Nephron (organoid): ENCODE measurements around the gene KCNQ1.

ENCODE experiments used
- H3K27ac Mint-ChIP-seq, 3 experiments: 2 replicates each; pipeline ENCODE4 v1.8.0; 2020; ENCODE audit warnings: mixed read lengths in 3 of 3, mild to moderate bottlenecking in 2 of 3, moderate library complexity in 1 of 3
- H3K27me3 Mint-ChIP-seq: 2 replicates; pipeline ENCODE4 v1.8.0; 2021; ENCODE audit warnings: low read depth, mild to moderate bottlenecking, moderate library complexity, mixed read lengths
- H3K36me3 Mint-ChIP-seq: 2 replicates; pipeline ENCODE4 v1.8.0; 2020; ENCODE audit warnings: low read depth, mixed read lengths
- H3K4me1 Mint-ChIP-seq: 2 replicates; pipeline ENCODE4 v1.8.0; 2020; ENCODE audit warnings: mixed read lengths
- H3K4me3 Mint-ChIP-seq, 3 experiments: 2 replicates each; pipeline ENCODE4 v1.8.0; 2020; ENCODE audit warnings: mild to moderate bottlenecking in 3 of 3, mixed read lengths in 3 of 3, moderate library complexity in 2 of 3
- H3K9me3 Mint-ChIP-seq: 2 replicates; pipeline ENCODE4 v1.8.0; 2020; ENCODE audit warnings: mixed read lengths
- TF ChIP-seq, protein P1 (sequence below), 3 experiments: fragments of 200-600 bp; sonication (generic); IDR thresholded peaks; one replicate each; pipeline ENCODE4 v1.5.0; 2021; ENCODE audit warnings: antibody characterized with exemption in 3 of 3; ENCODE audit not compliant: unreplicated experiment in 3 of 3

KCNQ1 gene

DNA sequence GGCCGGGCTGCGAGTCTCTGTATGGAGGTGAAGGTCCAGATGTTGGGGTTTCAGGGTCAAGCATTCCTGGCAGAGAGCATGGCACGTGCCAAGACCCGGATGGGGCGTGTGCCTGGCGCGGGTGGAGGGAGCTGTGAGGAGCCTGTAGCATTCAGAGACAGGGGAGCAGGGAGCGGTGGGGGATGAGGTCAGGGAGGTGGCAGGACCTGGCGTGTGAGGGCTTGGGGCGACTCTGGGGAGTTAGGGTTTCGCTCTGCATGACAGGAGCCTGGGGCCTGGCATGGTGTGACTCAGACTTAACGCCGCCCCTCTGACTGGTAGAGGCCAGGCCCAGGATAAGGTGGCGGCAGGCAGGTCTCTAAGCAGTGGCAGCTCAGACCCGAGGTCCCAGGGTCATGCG lies 103.0 kb downstream of the KCNQ1 start:
- no peak overlapping the region for H3K4me3 Mint-ChIP-seq
- H3K4me1 Mint-ChIP-seq: peaks cover 16% of the 10 kb centered on the region
- peaks cover 15% of the 10 kb centered on the region for H3K9me3 Mint-ChIP-seq
- H3K27me3 Mint-ChIP-seq: peaks cover 4% of the 10 kb centered on the region
- TF ChIP-seq, protein P1, sequence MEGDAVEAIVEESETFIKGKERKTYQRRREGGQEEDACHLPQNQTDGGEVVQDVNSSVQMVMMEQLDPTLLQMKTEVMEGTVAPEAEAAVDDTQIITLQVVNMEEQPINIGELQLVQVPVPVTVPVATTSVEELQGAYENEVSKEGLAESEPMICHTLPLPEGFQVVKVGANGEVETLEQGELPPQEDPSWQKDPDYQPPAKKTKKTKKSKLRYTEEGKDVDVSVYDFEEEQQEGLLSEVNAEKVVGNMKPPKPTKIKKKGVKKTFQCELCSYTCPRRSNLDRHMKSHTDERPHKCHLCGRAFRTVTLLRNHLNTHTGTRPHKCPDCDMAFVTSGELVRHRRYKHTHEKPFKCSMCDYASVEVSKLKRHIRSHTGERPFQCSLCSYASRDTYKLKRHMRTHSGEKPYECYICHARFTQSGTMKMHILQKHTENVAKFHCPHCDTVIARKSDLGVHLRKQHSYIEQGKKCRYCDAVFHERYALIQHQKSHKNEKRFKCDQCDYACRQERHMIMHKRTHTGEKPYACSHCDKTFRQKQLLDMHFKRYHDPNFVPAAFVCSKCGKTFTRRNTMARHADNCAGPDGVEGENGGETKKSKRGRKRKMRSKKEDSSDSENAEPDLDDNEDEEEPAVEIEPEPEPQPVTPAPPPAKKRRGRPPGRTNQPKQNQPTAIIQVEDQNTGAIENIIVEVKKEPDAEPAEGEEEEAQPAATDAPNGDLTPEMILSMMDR (IDR thresholded peaks at IDR 0.05; ENCODE audit: unreplicated experiment in 3 of 3): no peak
- H3K27ac Mint-ChIP-seq: no peak overlapping the region
- no peaks in the 10 kb centered on the region for H3K36me3 Mint-ChIP-seq

DNA sequence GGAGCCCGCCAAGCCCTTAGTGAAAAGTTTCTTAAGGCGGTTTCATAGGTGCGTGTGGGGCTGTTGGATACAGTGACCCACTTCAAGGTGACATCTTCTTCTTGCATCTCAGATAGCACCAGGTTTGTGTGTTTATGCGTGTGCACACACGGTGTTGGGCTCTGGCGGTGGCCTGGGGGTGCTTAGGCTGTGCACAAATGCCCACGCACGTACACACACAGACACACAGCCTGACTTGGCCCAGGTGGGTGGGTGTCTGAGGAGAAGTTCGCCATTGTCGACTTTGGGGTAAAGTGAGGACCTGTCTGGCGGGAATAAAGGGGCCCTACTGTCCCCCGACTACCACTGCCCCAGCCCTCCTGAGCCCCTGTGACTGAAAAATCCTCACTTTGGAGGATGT lies 103.8 kb downstream of the KCNQ1 start:
- Mint-ChIP-seq H3K27ac (no peak overlapping the region), H3K36me3 (no peaks in the 10 kb centered on the region), H3K9me3 (peaks cover 15% of the 10 kb centered on the region), H3K4me1 (peaks cover 16% of the 10 kb centered on the region), H3K27me3 (peaks cover 4% of the 10 kb centered on the region), H3K4me3 (no peak overlapping the region)
- TF ChIP-seq, protein P1 (IDR thresholded peaks at IDR 0.05; ENCODE audit: unreplicated experiment in 3 of 3): no peak

DNA sequence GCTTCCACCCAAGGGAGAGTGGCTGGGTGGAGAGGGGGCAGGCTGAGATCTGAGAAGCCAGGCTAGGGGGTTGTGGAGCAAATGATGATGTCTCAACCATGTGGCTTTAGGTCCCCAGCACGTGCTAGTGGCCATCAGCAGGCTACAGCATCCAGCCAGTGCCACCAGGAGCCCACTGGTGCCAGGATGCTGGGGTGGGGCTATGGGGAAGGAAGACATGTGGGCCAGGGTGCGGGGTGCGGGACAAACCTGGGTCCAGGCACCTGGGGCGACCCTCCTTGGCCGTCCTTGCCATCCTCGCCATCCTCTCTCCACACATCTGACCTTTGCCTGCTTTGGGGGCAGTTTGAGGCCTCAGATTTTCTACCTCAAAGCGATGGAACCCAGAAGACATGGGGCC lies 104.3 kb downstream of the KCNQ1 start:
- Mint-ChIP-seq H3K4me3 (no peak overlapping the region), H3K9me3 (peaks cover 15% of the 10 kb centered on the region), H3K36me3 (no peaks in the 10 kb centered on the region), H3K4me1 (peaks cover 18% of the 10 kb centered on the region), H3K27me3 (peaks cover 4% of the 10 kb centered on the region), H3K27ac (no peak overlapping the region)
- TF ChIP-seq, protein P1 (IDR thresholded peaks at IDR 0.05; ENCODE audit: unreplicated experiment in 3 of 3): no peak

DNA sequence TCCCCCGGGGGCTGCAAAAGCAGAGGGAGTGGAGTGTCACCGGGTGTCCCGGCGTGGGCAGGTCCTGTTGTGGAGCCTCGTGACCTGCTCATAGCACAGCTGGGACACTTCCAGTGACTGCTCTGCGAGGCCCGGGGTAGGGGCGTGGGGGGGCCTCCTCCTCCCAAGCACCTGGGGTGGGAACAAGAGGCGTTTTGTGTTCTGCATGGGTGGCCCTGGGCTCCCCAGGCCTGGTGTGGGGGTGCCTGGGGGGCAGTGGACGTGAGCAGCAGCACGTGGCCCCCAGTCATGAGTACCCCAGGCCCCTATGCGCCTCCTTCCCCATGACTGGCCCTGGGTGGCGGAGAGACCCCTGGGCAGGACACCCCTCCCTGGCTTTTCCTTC lies 104.7 kb downstream of the KCNQ1 start:
- peaks cover 4% of the 10 kb centered on the region for H3K27me3 Mint-ChIP-seq
- H3K9me3 Mint-ChIP-seq: peaks cover 15% of the 10 kb centered on the region
- no peak overlapping the region for H3K27ac Mint-ChIP-seq
- no peaks in the 10 kb centered on the region for H3K36me3 Mint-ChIP-seq
- H3K4me1 Mint-ChIP-seq: peaks cover 22% of the 10 kb centered on the region
- TF ChIP-seq, protein P1 (IDR thresholded peaks at IDR 0.05; ENCODE audit: unreplicated experiment in 3 of 3): no peak
- H3K4me3 Mint-ChIP-seq: no peak overlapping the region

DNA sequence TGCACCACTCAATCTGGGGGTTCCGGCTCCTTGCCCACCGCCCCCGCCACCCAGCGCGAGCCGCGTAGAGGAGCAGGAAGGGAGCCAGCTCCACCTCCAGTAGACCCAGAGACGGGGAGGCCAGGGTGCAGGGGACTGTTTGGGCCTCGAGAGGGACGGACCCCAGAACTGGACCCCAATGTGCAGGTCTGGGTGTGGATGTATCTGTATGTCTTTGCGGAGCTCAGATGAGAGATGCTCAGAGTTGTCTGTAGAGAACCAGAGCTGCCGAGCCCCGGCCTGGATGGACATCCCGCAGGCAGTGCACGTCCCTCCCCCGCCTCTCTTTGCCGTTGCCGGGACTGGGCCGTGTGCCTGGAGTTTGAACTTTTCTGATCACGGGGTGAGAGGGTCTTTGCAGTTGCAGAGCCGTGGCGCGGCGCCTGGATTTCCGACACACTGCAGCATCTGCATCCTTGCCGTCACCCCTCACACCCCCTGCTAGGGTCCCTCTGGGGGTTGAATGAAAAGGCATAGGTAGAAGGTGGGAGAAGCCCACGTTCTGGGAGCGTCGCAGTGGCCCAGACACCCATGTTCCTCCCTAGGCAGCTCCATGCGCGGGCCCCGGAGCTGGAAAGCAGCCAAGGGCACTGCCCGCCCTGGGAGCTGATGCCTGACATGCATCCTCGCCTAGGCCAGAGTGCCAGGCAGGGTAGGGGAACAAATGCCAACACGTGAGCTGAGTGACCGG lies 105.2 kb downstream of the KCNQ1 start:
- H3K27ac Mint-ChIP-seq: peak overlapping the region in 1 of 3 experiments; percentile 54
- H3K36me3 Mint-ChIP-seq: no peaks in the 10 kb centered on the region
- H3K4me1 Mint-ChIP-seq: peaks cover 27% of the 10 kb centered on the region
- TF ChIP-seq, protein P1 (IDR thresholded peaks at IDR 0.05; ENCODE audit: unreplicated experiment in 3 of 3): no peak
- H3K9me3 Mint-ChIP-seq: peaks cover 15% of the 10 kb centered on the region
- H3K4me3 Mint-ChIP-seq: no peak overlapping the region
- H3K27me3 Mint-ChIP-seq: peaks cover 4% of the 10 kb centered on the region

DNA sequence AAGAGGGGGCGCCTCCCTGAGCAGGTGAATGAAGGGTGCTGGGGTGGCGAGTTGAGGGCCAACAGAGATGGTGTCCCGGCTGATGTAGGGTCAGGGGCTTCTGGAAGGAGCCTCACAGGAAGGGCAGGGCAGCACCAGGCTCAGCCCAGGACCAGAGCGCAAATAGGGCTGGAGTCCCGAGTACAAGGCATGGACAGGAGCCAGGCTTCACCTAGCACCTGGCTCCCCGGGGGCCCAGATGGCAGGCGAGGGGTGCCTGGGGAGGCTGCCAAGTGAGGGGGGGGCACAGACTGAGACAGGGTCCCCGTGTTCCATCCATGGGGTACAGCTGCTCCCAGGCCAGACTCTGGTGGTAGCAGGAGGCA lies 105.8 kb downstream of the KCNQ1 start:
- H3K4me3 Mint-ChIP-seq: no peak overlapping the region
- H3K4me1 Mint-ChIP-seq: peaks cover 31% of the 10 kb centered on the region
- TF ChIP-seq, protein P1 (IDR thresholded peaks at IDR 0.05; ENCODE audit: unreplicated experiment in 3 of 3): no peak

More for the DNA sequence above, 105.8 kb downstream of the KCNQ1 start:
- H3K27me3 Mint-ChIP-seq: peaks cover 4% of the 10 kb centered on the region
- peaks cover 15% of the 10 kb centered on the region for H3K9me3 Mint-ChIP-seq
- H3K36me3 Mint-ChIP-seq: no peaks in the 10 kb centered on the region
- H3K27ac Mint-ChIP-seq: no peak overlapping the region
